SK-N-SH treated with all-trans-retinoic acid at 6 μM for 48 hours (cell line): ENCODE data around the gene CDH24.

Experiments used
- CSDC2 ChIP-seq: fragments of 250-450 bp; sonication (Bioruptor Pico); IDR thresholded peaks from 2 replicates; pipeline ENCODE4 v1.5.0; 2020; ENCODE audit warnings: mild to moderate bottlenecking, moderate library complexity
- ISL1 ChIP-seq: fragments of 250-450 bp; sonication (Bioruptor Pico); IDR thresholded peaks from 2 replicates; pipeline ENCODE4 v2.1.2; 2022; ENCODE audit warnings: mild to moderate bottlenecking, moderate library complexity
- TCF4 ChIP-seq: fragments of 250-450 bp; sonication (Bioruptor Pico); IDR thresholded peaks from 2 replicates; pipeline ENCODE4 v1.8.0; 2021; ENCODE audit warnings: mild to moderate bottlenecking, moderate library complexity, borderline replicate concordance
- TOX ChIP-seq: fragments of 250-450 bp; sonication (Bioruptor Pico); IDR thresholded peaks from 2 replicates; pipeline ENCODE4 v1.8.0; 2021; ENCODE audit warnings: mild to moderate bottlenecking, moderate library complexity, borderline replicate concordance
- ZNF8 ChIP-seq: fragments of 450-650 bp; formaldehyde crosslinking; IDR thresholded peaks from 2 replicates; pipeline ENCODE4 v1.5.0; 2020; ENCODE audit warnings: mild to moderate bottlenecking, moderate library complexity
- TF ChIP-seq, protein P1 (sequence below): fragments of 250-450 bp; sonication (Bioruptor Pico); IDR thresholded peaks from 2 replicates; pipeline ENCODE4 v1.8.0; 2020; ENCODE audit warnings: mild to moderate bottlenecking, moderate library complexity, borderline replicate concordance

DNA sequence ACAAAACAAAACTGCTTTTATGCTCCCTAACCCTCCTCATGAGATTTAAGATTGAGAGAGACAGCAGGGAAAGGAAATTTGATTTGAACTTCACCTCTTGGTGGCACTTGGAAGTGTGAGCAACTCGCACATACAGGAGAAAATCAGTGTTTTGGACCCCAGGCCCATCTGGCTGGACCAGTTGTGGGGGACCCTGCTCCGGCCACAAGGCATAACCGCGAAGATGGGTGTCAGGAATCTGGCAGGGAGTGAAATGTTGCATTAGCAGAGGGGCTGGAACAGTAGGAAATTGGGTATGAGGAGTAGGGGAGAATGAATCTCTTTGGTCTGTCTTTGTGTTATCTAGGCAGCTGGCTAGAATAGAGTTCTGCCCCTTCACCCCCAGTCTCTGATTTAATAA, 46.3 kb upstream of the CDH24 start:
- TF ChIP-seq, protein P1, sequence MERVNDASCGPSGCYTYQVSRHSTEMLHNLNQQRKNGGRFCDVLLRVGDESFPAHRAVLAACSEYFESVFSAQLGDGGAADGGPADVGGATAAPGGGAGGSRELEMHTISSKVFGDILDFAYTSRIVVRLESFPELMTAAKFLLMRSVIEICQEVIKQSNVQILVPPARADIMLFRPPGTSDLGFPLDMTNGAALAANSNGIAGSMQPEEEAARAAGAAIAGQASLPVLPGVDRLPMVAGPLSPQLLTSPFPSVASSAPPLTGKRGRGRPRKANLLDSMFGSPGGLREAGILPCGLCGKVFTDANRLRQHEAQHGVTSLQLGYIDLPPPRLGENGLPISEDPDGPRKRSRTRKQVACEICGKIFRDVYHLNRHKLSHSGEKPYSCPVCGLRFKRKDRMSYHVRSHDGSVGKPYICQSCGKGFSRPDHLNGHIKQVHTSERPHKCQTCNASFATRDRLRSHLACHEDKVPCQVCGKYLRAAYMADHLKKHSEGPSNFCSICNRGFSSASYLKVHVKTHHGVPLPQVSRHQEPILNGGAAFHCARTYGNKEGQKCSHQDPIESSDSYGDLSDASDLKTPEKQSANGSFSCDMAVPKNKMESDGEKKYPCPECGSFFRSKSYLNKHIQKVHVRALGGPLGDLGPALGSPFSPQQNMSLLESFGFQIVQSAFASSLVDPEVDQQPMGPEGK (CRISPR knock-in tag) = no peak
- TF ChIP-seq TOX (CRISPR knock-in tag) (no peak), ZNF8 (CRISPR knock-in tag) (no peak), ISL1 (CRISPR knock-in tag) (no peak), TCF4 (no peak), CSDC2 (CRISPR knock-in tag) (no peak)
